Right lung (tissue), 5 donors: ENCODE results near the gene GALNT2. TPM values are rescaled to one million over a fixed set of nuclear protein-coding genes. Genes with fewer than 3 reads are reported as not detected.
A peak's percentile ranks its signal among the peaks of the same experiment; 100 is the strongest.

Source experiments
- DNase-seq, 2 donors: peaks; one replicate each; pipeline ENCODE4 v3.0.0-alpha.2; 2013
- polyA plus RNA-seq, 5 donors: library from polyadenylated mRNA; unstranded; fragments of 120-200 nt; gene quantifications; one replicate each; pipeline versions ENCODE4 v1.2.1 to v1.2.3, GENCODE V29; 2013; ENCODE audit warnings: inconsistent platforms in 1 of 5, low replicate concordance in 1 of 5; ENCODE audit not compliant: insufficient read length in 5 of 5, insufficient read depth in 1 of 5

Gene GALNT2
- polyA plus RNA-seq, 5 donors, result 28.2 to 41.2 (median 36.2) TPM

- no peak for DNase-seq
Observed at GRCh38 chr1:230127105-230128054, 60.3 kb downstream of the GALNT2 start.

GRCh38 chr1:230128569-230129285 is 61.7 kb downstream of the GALNT2 start:
- DNase-seq, result no peak

GRCh38 chr1:230129341-230129740 is 62.3 kb downstream of the GALNT2 start:
- DNase-seq, result no peak

GRCh38 chr1:230130172-230130944 is 63.3 kb downstream of the GALNT2 start:
- DNase-seq, result no peak

- no peak for DNase-seq
Observed at GRCh38 chr1:230131457-230131856, 64.4 kb downstream of the GALNT2 start.

GRCh38 chr1:230132758-230133157 is 65.7 kb downstream of the GALNT2 start:
- DNase-seq, result no peak

GRCh38 chr1:230135726-230136125 is 68.7 kb downstream of the GALNT2 start:
- no peak for DNase-seq

GRCh38 chr1:230136453-230137336 is 69.7 kb downstream of the GALNT2 start:
- no peak for DNase-seq

- no peak for DNase-seq
Observed at GRCh38 chr1:230137337-230137815, 70.3 kb downstream of the GALNT2 start.

- DNase-seq, result no peak
Observed at GRCh38 chr1:230138561-230139239, 71.7 kb downstream of the GALNT2 start.

GRCh38 chr1:230139315-230139714 is 72.3 kb downstream of the GALNT2 start:
- DNase-seq, result no peak

- no peak for DNase-seq
Observed at GRCh38 chr1:230139741-230140140, 72.7 kb downstream of the GALNT2 start.

GRCh38 chr1:230140221-230141020 is 73.4 kb downstream of the GALNT2 start:
- DNase-seq, result no peak

- no peak for DNase-seq
Observed at GRCh38 chr1:230141021-230141648, 74.1 kb downstream of the GALNT2 start.

- no peak for DNase-seq
Observed at GRCh38 chr1:230141797-230142607, 75.0 kb downstream of the GALNT2 start.

GRCh38 chr1:230142608-230143210 is 75.7 kb downstream of the GALNT2 start:
- DNase-seq, result peak; percentile 29 to 39

GRCh38 chr1:230143534-230143933 is 76.5 kb downstream of the GALNT2 start:
- DNase-seq, result no peak
